DMS114 treated with DMSO at 0.1 percent for 48 hours (cell line): ENCODE results near the gene AUTS2.

ENCODE experiments used
- DNase-seq: peaks from one replicate; lab custom pipeline; 2025; ENCODE audit not compliant: unreplicated experiment; lab: John Stamatoyannopoulos, UW

The AUTS2 gene

GRCh38 chr7:70474639-70475234 lies 876.5 kb downstream of the AUTS2 start:
- DNase-seq = no peak

- DNase-seq = no peak
Measured at GRCh38 chr7:70477036-70478010, 879.0 kb downstream of the AUTS2 start.

GRCh38 chr7:70479153-70480021 lies 881.1 kb downstream of the AUTS2 start:
- DNase-seq = no peak

GRCh38 chr7:70480927-70481569 lies 882.8 kb downstream of the AUTS2 start:
- no peak for DNase-seq

GRCh38 chr7:70481570-70482123 lies 883.4 kb downstream of the AUTS2 start:
- DNase-seq = no peak

GRCh38 chr7:70484255-70484654 lies 886.0 kb downstream of the AUTS2 start:
- no peak for DNase-seq

GRCh38 chr7:70486977-70487376 lies 888.7 kb downstream of the AUTS2 start:
- DNase-seq = no peak

- DNase-seq = no peak
Measured at GRCh38 chr7:70487428-70487827, 889.2 kb downstream of the AUTS2 start.

- DNase-seq = no peak
Measured at GRCh38 chr7:70487886-70488285, 889.6 kb downstream of the AUTS2 start.

- DNase-seq = no peak
Measured at GRCh38 chr7:70489813-70490212, 891.5 kb downstream of the AUTS2 start.

GRCh38 chr7:70492625-70493024 lies 894.4 kb downstream of the AUTS2 start:
- DNase-seq = no peak

GRCh38 chr7:70494225-70495032 lies 896.2 kb downstream of the AUTS2 start:
- no peak for DNase-seq

GRCh38 chr7:70495033-70495376 lies 896.7 kb downstream of the AUTS2 start:
- no peak for DNase-seq

GRCh38 chr7:70497793-70498192 lies 899.5 kb downstream of the AUTS2 start:
- DNase-seq = no peak

- no peak for DNase-seq
Measured at GRCh38 chr7:70498232-70498992, 900.1 kb downstream of the AUTS2 start.

GRCh38 chr7:70500261-70500660 lies 902.0 kb downstream of the AUTS2 start:
- DNase-seq = no peak

GRCh38 chr7:70502117-70502863 lies 904.0 kb downstream of the AUTS2 start:
- no peak for DNase-seq

GRCh38 chr7:70504254-70504653 lies 906.0 kb downstream of the AUTS2 start:
- DNase-seq = no peak
